Measurements from ENCODE around the gene TNNT3.

Gene TNNT3

DNA sequence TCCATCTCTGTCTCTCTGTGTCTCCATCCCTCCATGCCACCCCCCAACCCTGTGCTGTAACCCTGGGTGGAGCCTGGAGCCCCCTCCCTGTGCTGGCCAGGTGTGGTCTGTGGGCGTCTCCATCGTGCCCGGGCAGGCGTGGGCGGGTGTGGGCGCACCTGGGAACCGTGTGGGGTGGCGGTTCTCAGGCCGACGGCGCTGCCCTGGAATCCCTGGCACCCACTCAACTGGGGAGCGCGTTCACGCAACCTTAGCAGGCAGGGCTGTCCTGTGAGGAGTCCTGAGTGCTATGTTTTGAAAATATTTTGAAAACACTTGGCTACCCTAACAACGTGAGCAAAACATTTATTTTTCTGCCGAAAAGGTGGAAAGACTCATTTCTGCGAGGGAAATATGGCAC lies 4.7 kb downstream of the TNNT3 start:
- DNase-seq: no peak

DNA sequence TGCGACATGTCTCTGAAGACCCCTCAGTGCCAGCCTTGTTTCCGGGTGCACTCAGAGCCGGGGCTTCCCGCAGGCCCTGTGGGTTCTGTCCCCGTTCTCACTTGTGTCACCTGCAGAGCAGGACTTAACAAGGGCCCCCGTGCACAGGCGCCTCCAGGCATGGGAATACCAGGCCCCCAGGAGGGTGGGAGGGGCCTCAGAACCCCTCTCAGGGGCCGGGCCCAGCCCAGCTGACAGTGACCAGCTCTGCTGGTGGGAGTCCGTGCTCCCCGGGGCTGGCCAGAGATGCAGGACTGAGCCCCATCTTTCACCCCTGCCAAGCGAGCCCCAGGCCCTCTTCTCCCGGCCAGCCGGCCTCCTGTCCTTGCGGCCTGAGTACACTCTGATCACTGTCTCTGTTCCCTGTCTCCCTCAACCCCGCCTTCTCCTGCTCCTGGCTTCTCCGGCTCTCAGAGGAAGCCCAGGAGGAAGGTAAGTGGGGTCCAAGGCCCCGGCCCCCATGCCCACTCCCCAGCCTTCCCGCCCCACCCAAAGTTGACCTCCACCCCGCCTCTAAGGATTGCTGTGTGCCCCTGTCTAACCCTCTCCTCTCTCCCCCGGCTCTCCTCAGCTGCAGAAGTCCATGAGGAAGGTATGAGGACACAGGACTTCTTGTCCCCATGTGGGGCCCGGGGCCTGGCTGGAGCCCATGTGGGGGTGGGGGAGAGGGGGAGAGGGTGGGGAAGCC lies 5.3 kb downstream of the TNNT3 start:
- DNase-seq: no peak

DNA sequence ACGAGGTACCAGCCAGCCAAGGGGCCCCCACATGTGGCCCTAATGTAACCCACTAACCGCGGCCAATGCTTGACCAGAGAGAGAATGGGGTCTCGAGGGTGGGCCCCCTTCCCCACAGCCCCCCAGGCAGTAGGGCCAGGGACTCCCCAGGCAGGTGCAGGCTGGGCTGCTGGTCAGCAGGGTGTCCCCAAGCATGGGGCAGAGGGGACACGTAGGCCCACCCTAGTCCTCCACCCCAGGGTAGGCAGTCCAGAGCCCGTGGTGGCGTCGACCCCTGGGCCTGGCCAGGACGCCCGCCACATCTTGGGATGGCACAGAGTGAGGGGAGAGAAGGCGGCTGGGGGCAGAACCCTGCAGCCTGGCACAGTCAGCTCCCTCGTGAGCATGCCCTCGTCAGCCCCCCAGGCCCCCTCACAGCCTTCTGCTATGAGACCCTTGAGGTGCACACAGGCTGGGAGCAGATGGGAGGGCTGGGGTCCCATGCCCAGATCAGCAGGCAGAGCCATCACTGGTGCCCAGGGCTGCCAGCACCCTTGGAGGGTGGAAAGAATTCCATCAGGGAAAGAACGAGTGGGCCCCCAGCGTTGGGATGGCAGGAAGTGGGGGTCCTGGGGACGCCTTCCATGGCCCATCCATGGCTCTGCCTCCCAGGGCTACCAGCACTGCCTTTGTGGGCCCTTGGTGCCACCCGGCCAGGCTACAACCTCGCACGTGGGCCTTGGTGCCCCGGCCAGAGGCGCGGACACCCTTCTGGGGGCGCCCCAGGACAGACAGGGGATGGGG lies 6.1 kb downstream of the TNNT3 start:
- no peak for DNase-seq

DNA sequence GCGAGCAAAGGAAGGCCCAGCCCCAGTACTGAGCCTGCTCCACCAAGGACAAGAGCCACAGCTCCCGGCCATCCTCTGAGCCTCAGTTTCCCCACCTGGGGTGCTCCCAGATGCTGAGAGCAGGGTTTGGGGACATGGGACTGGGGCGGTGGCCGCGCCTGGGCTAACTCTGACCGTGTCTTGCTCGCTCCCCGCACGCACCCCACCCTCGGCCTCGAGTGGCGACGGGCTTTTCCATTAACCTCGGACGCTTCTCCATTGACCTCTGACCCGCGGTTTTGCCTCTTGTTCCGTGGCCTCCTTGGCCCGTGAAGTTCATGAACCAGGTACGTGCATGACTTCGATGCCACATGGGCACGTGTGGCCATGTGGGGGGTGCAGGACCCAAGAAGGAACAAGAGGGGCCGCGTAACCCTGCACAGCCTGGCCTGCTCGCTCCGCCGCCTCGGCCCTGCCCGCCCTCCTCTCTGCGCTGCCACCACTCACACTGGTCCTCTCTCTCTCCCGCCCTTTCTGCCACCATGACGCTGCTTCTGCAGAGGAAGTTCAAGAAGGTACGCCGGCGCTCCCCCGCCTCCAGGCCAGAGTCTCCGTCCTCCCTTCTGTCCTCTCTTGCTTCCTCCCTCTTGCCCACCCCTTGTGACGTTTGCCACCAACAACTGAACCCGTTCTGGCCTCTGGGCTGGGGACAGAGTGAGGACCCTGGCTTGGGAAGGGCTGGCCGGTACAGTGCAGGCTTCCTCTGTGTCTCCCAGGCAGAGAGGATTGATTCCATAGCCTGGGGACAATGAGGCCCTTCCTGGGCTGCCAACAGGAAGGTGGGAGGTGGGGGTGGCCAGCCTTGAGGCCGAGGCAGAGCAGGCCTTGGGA lies 6.9 kb downstream of the TNNT3 start:
- DNase-seq: no peak

DNA sequence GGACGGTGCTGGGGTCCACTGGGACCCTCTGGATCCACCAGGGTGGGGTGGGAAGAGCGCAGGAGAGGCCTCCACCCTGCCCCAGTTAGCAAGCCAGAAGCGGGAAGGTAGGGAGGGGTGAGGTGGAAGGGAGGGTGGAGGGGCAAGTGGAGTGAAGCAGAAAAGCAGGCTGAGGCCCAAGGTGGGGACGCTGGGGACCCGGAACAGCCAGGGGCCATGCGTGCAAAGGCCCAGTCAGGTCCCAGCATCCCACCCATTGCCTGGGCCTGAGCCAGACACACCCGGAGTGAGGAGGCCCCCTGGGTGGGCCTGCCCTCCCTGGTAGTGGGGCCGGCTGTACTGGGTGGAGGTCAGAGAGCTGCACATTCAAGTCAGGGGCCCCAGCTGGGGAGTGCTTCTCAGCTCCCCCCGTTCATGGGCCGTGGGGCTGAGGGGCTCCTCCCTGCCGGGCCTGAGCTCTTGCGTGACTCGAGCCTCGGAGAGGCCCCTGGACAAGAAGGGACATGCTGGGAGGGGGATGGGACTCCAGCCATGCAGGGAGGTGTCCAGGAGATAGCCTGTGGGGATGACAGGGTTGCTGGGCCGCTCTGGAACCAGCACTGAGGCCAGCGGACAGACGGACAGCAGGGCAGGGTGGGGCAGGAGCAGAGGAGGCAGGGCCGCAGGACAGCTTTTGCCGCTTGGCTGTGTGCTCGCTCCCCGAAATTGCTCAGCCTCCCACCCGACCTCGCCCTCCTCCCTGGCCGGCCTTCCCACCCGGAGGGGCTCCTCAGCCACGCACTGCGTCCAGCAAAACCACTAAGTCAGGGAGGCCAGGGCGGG lies 7.7 kb downstream of the TNNT3 start:
- DNase-seq: no peak

DNA sequence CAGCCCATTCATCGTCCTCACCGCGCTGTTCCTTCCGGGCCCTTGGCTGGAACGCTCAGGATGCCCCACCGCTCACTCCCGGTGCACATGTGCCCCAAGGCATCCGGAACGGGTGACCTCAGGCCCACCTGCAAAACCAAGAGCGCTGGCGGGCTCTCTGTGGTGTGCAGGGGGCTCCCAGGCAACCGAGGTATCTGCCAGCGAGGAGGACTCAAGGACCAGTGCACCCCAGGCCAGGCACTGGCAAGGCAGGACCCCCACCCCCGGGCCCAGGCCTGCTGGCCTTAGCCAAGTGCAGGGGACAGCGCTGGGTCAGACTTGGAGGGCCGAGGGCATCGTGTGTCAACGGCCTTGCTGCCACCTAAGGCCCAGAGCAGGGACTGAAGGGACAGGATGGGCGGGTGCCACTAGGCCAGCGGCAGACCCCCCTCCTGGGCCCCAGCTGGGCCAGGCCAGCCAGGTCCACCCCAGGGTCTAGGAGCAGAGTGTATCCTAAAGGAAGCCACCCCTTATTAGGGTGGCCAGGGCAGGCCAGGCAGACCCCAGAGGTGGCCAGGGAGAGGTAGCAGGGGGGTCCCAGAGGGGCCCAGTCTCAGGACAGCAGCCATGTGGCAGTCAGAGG lies 8.5 kb downstream of the TNNT3 start:
- DNase-seq: no peak

DNA sequence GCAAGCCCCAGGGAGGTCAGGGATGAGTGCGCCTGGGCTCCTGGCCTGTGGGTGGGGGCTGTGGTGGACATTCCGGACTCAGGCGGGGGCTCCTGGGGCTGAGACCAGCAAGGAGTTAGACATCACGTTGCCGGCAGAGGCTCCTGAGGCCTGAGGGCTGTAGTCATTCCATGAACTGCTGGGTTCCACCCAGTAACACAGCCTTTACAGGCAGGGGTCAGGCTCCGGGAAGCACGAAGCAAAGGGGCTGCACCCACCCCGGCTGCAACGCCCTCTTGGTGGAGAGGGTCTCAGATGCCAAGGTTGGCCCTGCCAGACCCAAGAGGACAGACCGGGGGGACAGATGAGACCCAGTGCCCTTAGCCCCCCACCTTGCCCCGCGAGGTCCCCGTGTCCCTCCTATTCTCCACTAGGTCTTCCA lies 9.0 kb downstream of the TNNT3 start:
- no peak for DNase-seq

DNA sequence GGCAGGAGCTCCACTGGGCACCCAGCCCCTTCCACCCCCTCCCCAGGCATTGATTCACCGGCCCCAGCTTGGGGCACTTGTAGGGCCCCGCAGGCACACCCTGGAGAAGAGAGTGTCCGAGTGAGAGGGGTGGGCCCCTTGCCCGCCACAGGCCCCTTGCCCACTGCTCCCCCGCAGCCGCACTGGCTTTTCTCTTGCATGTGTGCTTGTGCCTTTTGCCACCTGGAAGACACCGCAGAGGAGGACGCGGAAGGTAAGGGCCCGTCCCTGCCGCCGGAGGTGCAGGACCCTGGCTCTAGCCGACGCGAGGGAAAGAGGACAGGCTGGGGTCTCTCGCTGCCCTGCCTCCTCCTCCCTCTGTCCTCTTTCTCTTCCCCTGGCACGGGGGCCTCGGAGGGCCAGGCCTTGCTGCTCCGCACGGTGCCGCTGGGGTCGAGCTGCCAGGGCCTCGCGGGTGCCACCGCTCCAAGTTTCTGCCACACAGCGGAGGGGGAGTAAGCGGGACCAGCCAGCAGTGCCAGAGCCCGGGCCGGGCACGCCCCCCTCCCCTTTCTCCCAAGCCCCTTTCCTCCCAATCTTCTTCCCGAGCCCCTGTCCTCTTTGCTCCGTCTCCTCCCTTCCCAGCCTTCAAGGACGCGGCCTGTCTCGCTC lies 9.5 kb downstream of the TNNT3 start:
- no peak for DNase-seq

DNA sequence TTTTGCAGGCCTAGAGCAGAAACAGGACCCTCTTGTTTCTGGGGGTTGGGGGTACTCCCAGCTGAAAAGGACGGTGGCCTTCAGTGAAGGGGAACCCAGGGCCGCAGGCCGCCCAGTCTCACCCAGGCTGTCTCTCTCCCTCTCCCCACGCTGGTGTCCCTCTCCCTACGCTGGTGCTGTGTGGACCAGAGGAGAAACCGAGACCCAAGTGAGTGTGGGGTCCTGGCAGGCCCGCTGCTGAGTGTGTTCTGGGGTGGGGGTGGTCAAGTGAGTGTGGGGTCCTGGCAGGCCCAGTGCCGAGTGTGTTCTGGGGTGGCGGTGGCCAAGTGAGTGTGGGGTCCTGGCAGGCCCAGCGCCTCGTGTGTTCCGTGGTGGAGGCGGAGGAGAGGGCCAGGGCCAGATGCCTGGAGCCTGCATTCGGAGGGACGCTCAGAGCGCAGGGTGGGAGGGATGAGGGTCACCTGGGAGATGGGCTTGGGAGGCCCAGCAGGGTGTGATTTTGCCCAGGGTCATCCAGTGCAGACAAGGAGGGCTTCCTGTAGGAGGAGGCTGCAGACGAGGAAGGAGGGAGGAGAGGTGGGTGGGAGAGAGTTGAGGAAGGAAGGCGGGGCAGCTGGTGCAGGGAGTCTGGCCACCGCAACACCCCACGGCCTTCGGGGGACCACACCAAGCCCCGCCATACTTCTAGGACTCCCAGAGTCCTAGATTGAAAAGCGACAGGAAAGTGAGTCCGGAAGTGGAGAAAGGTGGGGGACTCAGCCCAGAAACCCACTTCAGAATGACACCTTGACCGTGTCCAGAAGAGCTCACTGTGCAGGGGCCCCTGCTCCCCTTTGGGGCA lies 10.3 kb downstream of the TNNT3 start:
- no peak for DNase-seq

DNA sequence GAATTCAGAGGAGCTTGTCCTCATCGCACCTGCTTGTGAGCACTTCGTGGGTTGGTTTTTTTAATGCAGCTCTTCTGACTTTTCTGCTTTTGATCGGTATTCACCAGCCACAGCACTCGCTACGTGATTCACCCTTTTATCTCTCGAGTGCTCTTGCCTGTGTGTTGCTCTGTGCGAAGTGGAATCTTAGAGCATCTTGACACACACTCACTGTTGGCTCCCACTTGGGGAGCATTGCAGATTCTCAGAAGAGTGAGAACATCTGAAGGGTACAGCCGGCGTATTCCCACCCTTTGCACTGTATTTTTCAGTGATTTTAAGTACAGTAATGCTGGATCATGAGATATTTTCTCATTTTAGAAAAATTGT lies 10.9 kb downstream of the TNNT3 start:
- no peak for DNase-seq

DNA sequence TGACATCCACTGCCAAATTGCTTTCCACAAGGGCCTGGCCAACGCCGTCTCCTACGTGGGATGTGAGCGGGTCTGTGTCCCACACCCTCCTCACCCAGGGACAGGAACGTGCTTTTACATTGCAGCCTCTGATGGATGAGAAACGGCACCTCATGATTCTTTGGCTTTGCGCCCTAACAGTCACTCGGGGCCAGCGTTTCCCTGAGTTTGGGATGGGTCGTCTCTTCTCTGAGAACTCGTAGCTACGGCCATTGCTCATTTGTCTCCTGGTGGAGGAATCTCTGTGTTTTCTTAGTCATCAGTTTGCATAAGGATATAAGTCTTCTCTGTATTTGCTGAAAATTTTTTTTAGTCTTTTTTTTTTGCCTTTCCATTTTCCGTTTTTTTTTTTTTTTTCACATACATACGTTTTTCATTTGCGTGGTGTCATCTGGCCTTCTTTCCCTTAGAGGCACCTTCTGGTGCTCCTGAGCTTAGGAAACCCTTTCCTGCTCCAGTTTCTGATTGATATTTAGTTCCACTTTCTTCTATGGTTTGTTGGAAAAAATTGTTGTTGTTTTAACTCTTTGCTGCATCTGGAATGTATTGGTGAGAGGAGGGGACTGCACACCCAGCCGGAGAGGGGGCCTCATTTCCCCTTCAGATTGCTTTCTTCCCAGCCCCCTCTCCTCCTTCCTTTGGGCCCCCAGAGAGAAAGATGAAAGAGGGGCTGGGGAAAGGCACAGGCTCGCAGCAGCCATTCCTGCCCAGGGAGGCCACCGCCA lies 12.0 kb downstream of the TNNT3 start:
- no peak for DNase-seq

DNA sequence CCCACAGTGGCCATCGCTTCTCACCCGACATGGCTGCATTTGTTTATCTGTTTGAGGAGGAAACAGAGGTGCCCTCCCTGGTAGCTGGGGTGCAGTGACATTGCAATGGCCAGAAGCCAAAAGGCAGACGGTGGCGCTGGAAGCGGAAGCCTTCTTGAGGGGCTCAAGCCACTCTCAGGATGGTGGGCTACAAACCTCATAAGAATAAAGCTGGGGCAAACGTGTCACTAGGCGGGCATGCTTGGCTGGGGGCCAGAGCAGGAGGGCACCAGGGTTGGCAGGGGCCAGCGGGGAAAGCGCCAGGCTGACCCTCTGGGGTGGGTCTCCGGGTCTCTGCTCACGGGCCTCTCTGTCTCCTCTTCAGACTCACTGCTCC lies 12.6 kb downstream of the TNNT3 start:
- DNase-seq: no peak

DNA sequence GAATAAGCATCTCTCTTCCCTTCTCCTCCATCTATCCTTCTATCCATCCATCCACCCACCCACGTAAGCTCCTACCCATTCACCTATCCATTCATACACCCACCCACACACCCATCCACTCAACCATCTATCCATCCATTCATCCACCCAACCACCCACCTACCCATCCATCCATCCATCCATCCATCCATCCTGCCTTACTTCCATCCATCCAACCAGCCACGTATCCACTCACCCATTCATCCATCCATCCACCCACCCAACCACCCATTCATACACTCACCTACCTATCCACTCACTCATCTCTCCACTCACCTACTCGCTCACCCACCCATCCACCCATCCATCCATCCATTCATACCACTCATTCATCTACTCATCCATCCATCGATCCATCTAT lies 13.2 kb downstream of the TNNT3 start:
- no peak for DNase-seq

DNA sequence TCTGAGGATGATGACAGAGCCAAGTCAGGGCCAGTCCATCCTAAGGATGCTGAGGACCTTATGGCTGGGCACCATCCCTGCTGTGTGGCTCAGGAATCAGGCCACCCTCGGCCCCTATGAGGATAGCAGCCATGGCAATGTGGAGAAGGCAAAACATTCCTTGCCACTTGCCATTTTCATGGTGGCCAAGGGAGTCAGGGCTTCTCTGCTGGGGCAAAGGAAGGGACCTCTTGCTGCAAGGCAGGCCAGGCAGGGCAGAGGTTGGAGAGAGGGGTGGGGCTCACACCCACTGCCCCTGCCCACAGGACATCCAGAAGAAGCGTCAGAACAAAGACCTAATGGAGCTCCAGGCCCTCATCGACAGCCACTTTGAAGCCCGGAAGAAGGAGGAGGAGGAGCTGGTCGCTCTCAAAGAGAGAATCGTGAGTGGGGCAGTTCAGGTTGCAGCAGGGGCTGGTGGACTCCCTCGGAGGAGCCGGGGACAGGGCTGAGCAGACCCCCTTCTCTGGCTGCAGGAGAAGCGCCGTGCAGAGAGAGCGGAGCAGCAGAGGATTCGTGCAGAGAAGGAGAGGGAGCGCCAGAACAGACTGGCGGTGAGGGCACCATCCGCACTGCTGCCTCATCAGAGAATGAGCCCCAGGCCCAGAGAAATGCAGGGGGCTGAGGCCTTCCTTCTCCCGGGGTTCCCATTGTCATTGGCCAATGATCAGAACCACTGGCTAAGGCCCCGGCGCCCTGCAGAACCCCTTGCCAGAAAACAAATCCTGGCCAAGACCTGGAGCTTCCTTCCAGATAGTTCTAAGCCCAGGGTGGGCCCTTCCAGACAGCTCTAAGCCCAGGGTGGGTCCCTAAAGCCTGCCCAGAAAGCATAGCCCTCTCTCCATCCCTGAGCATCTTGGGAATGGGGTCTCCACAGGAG lies 14.2 kb downstream of the TNNT3 start:
- no peak for DNase-seq

DNA sequence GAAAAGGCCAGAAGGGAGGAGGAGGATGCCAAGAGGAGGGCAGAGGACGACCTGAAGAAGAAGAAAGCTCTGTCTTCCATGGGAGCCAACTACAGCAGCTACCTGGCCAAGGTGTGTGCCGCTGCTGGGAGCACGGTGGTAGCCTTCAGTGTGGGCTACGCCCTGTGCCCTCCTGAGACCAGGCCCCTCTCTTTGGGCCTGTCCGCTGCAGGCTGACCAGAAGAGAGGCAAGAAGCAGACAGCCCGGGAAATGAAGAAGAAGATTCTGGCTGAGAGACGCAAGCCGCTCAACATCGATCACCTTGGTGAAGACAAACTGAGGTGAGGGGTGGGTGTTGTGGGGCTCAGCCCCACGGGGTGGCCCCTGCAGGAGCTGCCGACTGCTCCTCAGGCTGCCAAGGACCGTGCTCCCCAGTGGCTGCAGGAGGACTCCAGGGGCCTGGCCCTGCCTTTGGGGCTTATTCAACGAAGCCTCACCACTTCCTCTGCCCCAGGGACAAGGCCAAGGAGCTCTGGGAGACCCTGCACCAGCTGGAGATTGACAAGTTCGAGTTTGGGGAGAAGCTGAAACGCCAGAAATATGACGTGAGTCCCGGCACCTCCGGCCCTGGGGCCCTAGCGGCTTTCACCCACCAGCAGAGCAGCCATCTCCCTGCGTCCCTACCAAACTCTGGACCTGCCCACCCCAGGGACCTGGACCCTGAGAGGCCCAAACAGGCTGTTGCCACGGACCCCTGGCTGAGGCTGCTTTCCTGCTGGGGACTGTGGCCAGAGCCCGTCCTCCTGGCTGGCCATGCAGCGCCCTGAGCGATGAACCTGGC lies 15.0 kb downstream of the TNNT3 start:
- no peak for DNase-seq

DNA sequence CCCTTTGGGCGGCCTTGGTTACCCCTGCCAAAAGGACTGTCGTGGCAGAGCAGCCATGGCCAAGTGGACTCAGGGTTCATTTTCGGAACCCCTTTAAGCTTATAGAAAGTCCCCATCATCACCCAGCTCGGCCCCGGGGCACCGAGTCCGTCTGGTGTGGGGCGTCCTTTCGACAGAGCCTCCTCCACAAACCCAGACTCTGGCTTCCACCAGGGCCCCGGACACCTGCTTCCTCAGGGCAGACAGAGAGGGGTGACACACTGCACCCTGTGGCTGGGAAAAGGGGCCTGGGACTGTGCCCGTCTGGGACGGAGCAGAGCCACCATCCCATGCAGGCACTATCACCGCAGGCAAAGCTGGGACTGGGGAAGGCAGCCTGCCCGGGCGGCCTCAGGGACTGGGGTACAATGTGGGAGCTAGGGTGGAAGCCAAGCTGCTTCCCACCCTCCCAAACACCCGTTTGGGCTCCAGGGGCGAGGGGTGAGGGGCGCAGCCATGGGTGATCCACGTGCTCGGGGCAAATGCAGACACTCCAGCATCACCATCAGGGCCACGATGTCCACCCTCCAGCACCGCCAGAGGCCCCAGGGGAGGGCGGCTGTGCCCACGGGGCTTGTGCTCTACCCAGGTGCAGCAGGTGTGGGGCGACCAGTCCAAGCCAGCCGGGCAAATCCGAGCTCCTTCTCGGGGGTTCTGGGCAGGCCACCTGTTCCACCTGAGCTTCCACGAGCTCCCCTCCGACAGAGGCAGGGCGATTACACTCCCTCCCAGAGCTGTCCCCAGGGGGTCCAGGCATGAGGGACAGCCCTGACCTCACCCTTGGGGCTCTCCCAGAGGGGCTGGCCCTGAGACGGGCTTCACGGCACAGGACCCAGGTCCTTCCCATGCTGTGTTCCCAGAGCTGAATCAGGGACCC lies 15.9 kb downstream of the TNNT3 start:
- DNase-seq: no peak

All from amniotic stem cell (primary cell).